ENCODE measurements around the gene PTX4. TPM values are rescaled to one million over a fixed set of nuclear protein-coding genes. Genes with fewer than 3 reads are reported as not detected.

PTX4 gene
- total RNA-seq, 6 experiments from 2014 or later: 0.14 to 0.24 (median 0.18) TPM; not detected in 2

DNA sequence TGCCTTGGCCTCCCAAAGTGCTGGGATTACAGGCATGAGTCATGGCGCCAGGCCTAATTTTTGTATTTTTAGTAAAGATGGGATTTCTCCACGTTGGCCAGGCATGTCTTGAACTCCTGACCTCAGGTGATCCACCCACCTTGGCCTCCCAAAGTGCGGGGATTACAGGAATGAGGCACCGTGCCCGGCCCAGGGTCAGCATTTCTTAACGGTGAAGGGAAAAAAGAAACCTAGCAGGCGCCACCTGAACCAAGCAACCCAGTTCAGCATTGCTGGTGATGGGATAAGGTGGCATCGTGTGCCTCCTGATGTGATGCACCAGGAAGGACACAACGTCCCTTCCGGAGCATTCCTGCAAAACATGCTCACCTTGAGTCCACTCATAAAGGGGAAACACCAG is 11.7 kb downstream of the PTX4 start:
- Mint-ChIP-seq H3K9me3 (no peaks in the 10 kb centered on the region), H3K27ac (no peak overlapping the region), H3K4me3 (no peak overlapping the region), H3K27me3 (ENCODE audit: insufficient read depth) (peaks cover 4% of the 10 kb centered on the region), H3K4me1 (ENCODE audit: low read depth) (peaks cover 10% of the 10 kb centered on the region; the same call in 1 of the 2 replicates), H3K36me3 (ENCODE audit: low read depth) (no peaks in the 10 kb centered on the region; the same call in 1 of the 2 replicates)
- DNase-seq: no peak
- TF ChIP-seq, protein P1, sequence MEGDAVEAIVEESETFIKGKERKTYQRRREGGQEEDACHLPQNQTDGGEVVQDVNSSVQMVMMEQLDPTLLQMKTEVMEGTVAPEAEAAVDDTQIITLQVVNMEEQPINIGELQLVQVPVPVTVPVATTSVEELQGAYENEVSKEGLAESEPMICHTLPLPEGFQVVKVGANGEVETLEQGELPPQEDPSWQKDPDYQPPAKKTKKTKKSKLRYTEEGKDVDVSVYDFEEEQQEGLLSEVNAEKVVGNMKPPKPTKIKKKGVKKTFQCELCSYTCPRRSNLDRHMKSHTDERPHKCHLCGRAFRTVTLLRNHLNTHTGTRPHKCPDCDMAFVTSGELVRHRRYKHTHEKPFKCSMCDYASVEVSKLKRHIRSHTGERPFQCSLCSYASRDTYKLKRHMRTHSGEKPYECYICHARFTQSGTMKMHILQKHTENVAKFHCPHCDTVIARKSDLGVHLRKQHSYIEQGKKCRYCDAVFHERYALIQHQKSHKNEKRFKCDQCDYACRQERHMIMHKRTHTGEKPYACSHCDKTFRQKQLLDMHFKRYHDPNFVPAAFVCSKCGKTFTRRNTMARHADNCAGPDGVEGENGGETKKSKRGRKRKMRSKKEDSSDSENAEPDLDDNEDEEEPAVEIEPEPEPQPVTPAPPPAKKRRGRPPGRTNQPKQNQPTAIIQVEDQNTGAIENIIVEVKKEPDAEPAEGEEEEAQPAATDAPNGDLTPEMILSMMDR (IDR thresholded peaks at IDR 0.05): no peak

DNA sequence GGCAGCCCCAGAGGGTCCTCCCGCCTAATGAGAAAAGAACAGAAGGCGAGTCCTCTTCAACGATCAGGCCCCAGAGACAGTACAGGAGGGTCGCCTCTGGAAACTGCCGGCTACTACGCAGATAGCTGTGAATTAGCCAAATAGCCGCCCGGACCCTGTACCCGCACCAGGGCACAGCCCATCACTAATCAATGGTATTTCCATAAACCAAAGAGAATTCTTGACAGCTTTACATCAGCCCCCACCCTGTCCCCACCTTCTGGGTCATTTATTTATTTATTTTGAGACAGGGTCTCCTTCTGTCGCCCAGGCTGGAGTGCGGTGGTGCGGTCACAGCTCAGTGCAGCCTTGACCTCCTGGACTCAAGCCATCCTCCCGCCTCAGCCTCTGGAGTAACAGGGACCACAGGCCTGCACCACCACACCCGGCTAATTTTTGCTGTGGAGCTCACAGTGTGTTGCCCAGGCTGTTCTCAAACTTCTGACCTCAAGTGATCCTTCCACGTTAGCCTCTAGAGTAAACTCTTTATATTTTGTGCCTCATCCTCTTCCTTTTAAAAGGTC is 13.1 kb downstream of the PTX4 start:
- TF ChIP-seq, protein P1 (IDR thresholded peaks at IDR 0.05): no peak
- peak overlapping the region; percentile 85 for H3K4me3 Mint-ChIP-seq
- H3K36me3 Mint-ChIP-seq (ENCODE audit: low read depth): no peaks in the 10 kb centered on the region; the same call in 1 of the 2 replicates
- peak overlapping the region; percentile 80 for H3K27ac Mint-ChIP-seq
- H3K27me3 Mint-ChIP-seq (ENCODE audit: insufficient read depth): peaks cover 4% of the 10 kb centered on the region
- no peaks in the 10 kb centered on the region for H3K9me3 Mint-ChIP-seq
- peaks cover 19% of the 10 kb centered on the region for H3K4me1 Mint-ChIP-seq (ENCODE audit: low read depth)
- DNase-seq: no peak

DNA sequence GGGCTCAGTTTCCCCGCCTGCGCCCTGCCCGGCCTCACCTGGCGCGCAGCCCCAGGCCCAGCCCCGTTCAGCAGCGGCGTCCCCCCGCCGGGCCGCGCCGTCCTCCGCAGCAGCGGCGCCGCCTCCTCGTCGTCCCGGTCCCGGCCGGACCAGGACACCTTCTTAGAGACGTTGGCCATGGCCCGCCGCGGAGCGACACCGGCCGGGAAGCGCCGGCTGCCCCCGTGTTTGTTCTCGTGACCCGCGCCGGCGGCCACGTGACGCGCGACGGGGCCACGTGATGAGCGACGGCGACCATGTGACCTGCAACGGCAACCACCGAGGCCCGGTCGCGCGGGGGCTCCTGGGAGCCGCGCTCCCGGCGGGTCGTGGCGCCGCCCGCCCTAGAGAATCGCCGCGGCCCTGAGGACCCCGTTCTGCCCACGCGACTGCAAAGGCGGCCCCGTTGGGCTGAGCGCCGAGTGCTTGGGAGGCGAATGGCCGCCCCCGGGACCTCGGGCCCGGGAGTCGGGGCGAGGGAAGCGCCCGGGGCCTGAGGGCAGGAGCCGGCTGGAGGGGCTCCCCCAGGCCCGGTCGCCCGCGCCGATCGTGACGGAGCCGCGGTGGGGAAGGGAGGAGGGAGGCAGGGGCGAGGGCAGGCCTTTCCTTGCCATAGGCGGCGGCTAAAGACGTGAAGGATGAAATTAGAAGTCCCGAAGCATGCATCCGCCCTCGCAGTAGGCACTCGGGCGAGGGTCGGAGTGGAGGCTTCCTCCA is 13.8 kb downstream of the PTX4 start, which contains the start of gene CLCN7:
TSS of gene CLCN7 (minus strand) at position 233 of the 756 bp plus-strand sequence. CDS start at position 179, 54 bp downstream.
- H3K36me3 Mint-ChIP-seq (ENCODE audit: low read depth): no peaks in the 10 kb centered on the region; the same call in 1 of the 2 replicates
- no peaks in the 10 kb centered on the region for H3K9me3 Mint-ChIP-seq
- peak; percentile 78 for DNase-seq
- H3K27me3 Mint-ChIP-seq (ENCODE audit: insufficient read depth): peaks cover 4% of the 10 kb centered on the region
- TF ChIP-seq, protein P1 (IDR thresholded peaks at IDR 0.05): no peak
- H3K4me1 Mint-ChIP-seq (ENCODE audit: low read depth): peaks cover 25% of the 10 kb centered on the region
- H3K27ac Mint-ChIP-seq: peak within 1 kb of the TSS; percentile 80
- peak within 1 kb of the TSS; percentile 87 for H3K4me3 Mint-ChIP-seq

DNA sequence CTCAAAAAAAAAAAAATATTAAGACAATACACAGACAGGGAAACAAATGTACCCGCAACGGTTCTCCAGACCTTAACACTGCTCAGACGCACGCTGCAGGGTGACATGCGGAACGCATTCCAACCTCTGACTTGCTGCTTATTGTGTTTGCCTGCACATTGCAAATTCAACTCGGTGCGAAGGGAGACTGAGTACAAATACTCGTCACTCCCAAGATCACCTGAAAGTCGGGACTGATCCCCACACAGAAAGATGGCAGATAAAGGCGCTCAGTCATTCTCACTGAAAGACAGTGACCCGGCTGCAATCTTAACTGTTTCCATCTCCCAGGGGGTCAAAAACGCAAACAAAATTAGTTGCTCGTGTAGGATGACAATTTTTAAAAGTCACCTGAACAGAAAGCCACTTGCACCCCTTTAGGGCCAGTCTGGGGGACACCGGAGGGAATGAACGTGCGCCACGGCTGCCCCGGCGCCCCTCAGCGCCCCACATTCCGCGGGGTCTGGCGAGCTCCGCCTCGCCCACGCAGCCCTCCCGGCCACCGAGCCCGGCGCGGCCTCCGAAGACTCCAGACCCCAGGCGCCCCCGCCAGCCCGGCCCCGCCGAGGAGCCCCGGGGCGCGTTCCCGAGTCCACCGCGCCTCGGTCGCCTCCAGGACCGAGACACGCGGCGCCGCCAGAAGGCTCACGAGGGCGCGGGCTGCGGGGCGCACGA is 14.5 kb downstream of the PTX4 start:
- Mint-ChIP-seq H3K4me1 (ENCODE audit: low read depth) (peaks cover 26% of the 10 kb centered on the region), H3K9me3 (no peaks in the 10 kb centered on the region), H3K4me3 (peak overlapping the region; percentile 87), H3K36me3 (ENCODE audit: low read depth) (no peaks in the 10 kb centered on the region; the same call in 1 of the 2 replicates), H3K27ac (peak overlapping the region; percentile 77), H3K27me3 (ENCODE audit: insufficient read depth) (peaks cover 4% of the 10 kb centered on the region)
- TF ChIP-seq, protein P1 (IDR thresholded peaks at IDR 0.05): no peak
- no peak for DNase-seq

DNA sequence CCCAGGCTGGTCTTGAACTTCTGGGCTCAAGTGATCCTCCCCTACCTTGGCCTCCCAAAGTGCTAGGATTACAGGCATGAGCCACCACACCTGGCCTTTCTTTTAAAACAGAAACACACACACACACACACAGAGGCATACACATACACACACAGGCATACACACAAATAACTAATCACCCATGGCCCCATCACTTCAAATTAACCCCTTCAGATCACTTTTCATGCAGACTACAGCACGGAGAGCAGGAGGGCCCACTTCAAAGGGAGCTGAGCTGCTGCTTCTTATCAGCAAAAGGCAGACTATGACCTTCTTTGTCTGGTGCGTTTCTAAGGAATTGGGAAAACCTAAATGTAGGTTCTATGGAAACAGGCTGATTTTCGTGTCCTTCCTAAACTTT is 15.8 kb downstream of the PTX4 start:
- H3K27ac Mint-ChIP-seq: no peak overlapping the region; the same call in 1 of the 2 replicates
- no peak for DNase-seq
- peaks cover 1% of the 10 kb centered on the region for H3K27me3 Mint-ChIP-seq (ENCODE audit: insufficient read depth)
- TF ChIP-seq, protein P1 (IDR thresholded peaks at IDR 0.05): no peak
- H3K4me3 Mint-ChIP-seq: peak overlapping the region; percentile 53
- peaks cover 26% of the 10 kb centered on the region for H3K4me1 Mint-ChIP-seq (ENCODE audit: low read depth)
- no peaks in the 10 kb centered on the region; the same call in 1 of the 2 replicates for H3K36me3 Mint-ChIP-seq (ENCODE audit: low read depth)
- H3K9me3 Mint-ChIP-seq: no peaks in the 10 kb centered on the region

All from HFFc6 (cell line).